HG02884 (cell line): ENCODE measurements around the gene BSCL2.
"Not testable (repeated sequence)": the region's sequence is repeated elsewhere in the genome, so short reads cannot be mapped to it uniquely, and the experiment has no call there.

ENCODE experiments used
- ATAC-seq: cut with Tn5 transposase; IDR thresholded peaks from one replicate; pipeline ENCODE4 v1.9.1; 2021; ENCODE audit warnings: mild to moderate bottlenecking, moderate library complexity; ENCODE audit not compliant: unreplicated experiment

Gene BSCL2

DNA sequence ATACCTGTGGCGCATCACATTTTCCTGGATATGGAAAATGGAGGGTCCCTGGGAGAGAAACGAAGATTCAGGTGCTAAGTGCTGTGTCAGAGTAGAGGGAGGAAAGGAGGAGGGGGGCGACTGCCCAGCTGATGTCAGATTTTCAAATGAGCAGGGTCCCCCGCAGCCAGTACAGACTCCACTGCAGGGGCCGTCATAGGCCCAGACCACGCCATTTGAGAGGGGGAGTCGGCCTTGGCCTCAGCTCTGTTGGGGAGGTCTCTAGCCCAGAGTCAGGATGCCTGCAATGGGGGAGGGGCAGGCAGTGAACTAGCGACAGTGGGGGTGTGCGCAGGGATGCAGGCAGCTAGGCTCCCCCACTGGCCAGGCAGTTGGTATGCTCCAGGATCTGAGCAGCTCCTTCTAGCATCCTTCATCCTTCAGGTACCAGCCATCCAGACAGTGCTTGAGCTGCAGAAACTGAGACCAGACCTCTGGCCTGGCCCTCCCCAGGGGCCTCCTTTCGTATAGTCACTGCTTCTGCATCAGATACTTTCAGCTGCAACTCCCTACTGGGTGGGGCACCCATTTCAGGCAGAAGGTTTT lies at the start of gene BSCL2, which contains the start of gene GNG3:
TSS of gene BSCL2 (minus strand) at position 148 of the 585 bp plus-strand sequence. CDS start 229 bp downstream, outside the sequence.
TSS of gene GNG3 (plus strand) at position 400 of the 585 bp plus-strand sequence. CDS start 620 bp downstream, outside the sequence.
- no peak for ATAC-seq

DNA sequence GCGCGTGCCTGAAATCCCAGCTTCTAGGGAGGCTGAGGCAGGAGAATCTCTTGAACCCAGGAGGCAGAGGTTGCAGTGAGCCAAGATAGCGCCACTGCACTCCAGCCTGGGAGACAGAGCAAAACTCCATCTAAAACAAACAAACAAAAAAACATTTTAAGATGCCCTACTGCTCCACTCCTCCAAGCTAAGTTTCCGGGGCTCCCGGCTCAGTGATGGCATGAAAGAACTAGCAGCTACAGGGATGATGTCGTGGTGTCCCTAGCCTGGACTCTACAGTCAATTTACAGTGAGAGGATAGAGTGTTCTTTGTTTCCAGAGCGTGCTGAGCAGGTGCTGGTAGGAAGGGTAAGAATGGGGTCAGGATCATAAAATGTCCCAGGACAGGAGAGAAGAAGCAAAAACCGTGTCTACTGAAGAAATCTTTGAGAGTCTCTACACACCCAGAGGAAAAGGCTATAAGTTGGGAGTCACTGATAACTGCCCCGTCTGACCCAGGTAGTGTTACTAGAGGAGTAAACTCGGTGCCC lies 47.9 kb upstream of the BSCL2 start:
- ATAC-seq, result no peak

- peak; percentile 90 for ATAC-seq
These were observed 46.7 kb upstream of the BSCL2 start, which contains the start of gene ZBTB3 for GRCh38 chr11:62753736-62754603. Gene ZBTB3 (minus strand): TSS chr11:62754160. CDS start chr11:62753664, 496 bp downstream.

DNA sequence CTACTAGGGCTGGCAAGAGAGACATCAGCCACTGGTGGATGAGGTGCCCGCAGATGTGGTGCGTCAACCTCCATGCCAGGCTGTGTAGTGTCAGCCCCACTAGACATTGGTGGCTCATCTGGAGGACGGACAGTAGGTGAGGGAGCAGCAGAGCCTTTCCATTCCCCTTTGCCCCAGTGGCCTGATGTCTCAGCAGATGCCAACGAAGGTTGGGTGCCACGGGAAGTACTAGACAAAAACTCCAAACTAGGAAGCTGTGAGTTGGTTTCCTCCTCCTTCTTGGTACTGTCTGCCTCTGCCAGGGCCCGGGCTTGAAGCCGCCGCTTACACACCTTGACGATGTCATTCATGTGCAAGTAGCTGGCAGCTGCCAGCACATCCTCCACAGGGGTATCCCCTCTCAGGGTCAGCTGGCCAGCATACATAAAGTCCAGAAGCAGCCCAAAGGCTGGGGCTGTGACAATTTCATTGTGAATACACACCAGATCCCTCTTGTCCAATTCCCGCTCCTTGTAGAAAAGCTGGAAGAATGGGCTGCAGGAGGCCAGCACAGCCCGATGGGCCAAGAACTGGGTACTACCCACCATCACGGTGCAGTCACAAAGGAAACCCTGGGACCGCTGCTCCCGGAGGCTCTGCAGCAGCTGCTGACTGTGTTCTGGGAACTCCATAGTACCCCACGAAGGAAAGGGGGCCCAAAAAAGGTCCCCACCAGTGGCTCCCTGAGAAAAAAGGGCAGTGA lies 45.9 kb upstream of the BSCL2 start:
- ATAC-seq, result no peak

DNA sequence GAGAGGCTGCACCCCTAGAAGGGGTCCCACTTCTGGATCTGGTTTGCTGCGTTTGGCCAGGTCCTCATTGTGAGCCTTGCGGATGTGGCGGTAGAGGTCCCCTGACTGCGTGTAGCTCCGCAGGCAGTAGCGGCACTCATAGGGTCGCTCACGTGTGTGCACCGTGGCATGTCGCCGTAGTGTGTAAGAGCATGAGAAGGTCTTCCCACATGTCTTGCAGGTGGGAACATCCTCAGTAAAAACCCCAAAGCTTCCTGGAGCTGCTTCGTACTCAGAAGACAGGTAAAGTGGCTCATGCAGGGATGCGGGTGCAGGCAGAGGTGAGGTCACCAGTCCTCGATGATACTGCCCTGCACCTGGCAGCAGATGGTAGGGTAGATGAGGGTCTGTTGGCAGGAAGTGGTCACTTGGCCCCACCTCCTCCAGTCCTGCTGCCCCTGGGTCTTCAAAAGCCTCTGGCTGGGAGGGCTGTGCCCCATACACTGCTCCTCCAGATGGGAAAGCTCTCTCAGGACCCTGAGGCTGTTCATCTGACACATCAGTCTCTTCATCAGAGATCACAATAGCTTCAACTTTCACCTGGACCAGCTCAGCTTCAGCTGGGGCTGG lies 45.1 kb upstream of the BSCL2 start:
- ATAC-seq, result no peak

DNA sequence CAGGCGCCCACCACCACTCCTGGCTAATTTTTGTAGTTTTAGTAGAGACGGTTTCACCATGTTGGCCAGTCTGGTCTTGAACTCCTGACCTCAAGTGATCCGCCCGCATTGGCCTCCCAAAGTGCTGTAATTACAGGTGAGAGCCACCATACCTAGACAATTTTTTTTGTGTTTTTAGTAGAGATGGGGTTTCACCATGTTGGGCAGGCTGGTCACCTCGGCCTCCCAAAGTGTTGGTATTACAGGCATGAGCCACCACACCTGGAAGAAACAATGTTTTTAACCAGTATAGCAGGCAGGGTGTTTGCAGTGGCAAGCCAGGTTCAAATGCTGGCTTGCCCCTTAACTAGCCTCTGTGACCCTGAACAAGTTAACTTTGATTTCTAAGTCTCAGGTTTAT lies 42.7 kb upstream of the BSCL2 start:
- ATAC-seq, result not testable (repeated sequence)

GRCh38 chr11:62747475-62748160 lies 40.4 kb upstream of the BSCL2 start:
- no peak for ATAC-seq

- ATAC-seq, result no peak
These were observed 30.0 kb upstream of the BSCL2 start for GRCh38 chr11:62737196-62737595.

- ATAC-seq, result no peak
These were observed 25.6 kb upstream of the BSCL2 start for GRCh38 chr11:62732830-62733229.

- not testable (repeated sequence) for ATAC-seq
These were observed 22.9 kb upstream of the BSCL2 start for GRCh38 chr11:62730076-62730475.

GRCh38 chr11:62728171-62728988 lies 21.2 kb upstream of the BSCL2 start, which contains the start of gene TTC9C:
Gene TTC9C (plus strand): TSS chr11:62728486. CDS start chr11:62728849, 363 bp downstream.
- peak; percentile 13 for ATAC-seq

DNA sequence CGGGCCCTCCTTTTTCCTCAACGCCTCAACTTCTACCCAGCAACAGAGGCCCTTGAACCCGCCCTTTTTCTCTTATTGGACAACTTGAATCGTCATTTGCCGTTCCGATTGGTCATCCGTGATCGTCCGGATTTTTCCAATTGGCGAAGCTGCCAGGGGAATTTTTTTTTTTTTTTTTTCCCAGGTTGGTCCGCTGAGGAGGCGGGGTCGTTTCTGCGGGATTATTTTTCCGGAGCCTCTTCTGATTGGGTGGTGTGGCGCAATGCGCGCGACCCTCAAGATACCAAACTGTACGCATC lies 20.6 kb upstream of the BSCL2 start:
- ATAC-seq, result peak; percentile 46

DNA sequence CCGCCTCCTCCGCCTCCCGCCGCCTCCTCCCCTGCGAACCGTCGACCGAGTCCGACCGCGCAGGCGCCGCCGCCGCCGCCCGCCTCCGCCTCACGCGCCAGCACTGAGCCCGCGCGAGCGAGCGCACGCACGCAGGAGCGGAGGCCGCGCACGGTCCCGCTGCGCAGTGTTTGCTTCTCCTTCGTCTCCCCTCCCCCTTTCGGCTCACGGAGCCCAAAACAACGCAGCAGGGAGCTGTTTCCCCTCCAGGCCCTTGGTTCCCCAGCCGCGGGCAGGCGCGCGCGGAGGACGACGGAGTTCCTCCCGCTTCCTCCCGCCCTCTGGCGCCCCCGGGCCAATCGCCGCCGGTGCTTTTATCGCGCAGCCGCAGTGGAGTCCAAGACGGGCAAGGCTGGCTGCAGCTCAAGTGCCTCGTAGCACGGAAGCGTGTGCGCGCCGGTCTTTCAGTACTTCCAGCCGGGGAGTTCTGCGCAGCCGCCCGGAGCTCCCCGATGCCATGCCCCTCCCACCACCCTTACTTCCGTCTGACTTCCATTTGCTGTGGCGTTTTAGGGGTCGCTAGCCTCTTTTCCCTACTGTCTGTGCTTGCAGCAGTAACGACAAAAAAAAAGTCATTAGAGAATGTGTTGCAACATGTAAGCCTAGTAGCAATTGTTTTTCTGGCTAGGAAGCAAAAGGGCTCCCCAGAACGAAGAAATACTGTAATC lies 20.1 kb upstream of the BSCL2 start, which contains the start of gene HNRNPUL2:
TSS of gene HNRNPUL2 (minus strand) at position 293 of the 707 bp plus-strand sequence. CDS start 301 bp downstream, outside the sequence.
- ATAC-seq, result peak; percentile 60

DNA sequence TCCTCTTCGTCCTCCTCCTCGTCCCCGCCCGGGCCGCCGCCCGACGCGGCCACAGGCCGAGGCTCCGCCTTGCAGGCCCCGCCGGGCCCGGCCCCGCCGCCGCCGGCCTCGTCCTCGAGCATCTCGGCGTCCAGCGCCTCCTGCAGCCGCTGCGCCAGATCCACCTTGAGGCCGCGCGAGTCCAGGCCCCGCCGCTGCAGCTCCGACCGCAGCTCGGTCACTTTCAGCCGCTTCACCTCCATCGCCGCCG lies 19.6 kb upstream of the BSCL2 start:
- ATAC-seq, result peak; percentile 2

DNA sequence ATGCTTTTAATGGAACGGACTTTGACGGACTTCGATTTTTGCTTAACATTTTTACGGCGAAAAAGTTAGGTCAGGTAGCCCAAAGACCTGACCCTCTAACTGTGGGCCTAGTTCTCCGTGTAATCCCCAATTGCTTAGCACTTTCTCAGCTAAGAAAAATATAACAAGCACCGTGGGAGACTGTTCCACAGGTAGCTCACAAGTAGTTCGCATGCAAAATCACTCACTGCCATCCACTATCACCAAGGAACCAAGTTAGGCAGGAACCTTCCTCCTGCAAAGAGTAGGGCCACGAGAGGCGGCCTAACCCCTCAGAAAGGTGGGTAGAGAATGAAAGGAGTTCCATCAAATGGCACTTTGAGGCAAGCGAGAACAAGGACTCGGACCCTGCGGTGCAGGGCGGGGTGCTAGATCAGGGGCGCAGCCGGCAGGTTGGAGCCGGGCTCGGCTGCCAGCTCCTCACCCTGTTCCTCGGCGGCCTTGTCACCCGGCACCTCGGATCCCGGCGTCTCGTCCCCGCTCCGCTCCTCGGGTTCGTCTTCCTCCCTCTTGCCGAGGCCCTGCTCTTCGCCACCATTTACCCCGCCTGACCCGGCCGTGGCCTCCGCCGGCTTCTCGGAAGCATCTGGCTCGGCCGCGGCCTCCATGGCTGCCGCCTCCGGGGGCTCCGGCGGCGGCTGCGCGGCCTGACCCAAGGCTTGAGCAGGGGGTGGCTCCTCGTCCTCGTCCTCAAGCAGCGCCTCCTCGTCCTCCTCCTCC lies 19.1 kb upstream of the BSCL2 start:
- ATAC-seq, result no peak

DNA sequence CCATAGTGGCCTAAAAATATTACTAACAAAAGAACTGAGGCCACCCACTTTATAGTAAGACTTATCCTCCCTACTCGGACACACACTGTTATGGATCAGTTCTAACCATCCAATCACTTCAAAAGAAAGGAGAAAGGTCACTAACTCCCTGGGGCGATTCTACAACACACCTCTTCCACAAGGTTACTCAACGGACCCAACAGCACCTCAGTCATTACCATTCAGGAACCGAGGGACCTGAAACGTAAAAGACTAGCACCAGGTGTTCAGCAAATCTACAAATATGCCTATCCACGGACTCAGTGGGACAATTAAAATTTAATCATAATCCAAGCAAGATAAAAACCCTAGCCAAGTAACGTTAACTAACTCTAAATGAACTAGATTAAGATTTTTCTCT lies 18.4 kb upstream of the BSCL2 start:
- no peak for ATAC-seq

- no peak for ATAC-seq
These were observed 16.9 kb upstream of the BSCL2 start for GRCh38 chr11:62724171-62724570.

GRCh38 chr11:62721994-62722393 lies 14.8 kb upstream of the BSCL2 start:
- no peak for ATAC-seq
